ENCODE measurements around the gene DGKG.

Gene DGKG

DNA sequence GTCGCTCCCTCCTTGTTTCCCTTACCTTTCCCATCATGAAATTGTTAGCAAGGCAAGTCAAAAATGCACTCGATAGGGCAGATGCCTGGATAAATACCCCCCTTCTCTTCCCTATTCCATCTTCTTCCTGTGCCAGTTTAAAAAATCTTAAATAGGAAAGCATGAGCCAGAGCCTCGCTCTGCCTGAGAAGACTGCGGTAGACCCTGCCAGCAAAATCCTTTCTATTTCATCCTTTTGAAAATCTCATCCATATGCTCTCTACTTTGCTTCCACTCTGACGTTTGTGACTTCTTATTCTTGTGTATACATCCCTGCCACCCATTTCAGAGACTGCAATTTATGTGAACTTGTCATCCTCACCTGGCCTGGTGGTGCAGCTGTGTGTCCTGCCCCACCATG, 138.6 kb downstream of the DGKG start:
- intact Hi-C loops (cut with DNase I): loop anchor here (5.0 kb wide), 2 partner anchors 116 to 241 kb away; partner anchors contain the start of gene ETV5
- DNase-seq: no peak

DNA sequence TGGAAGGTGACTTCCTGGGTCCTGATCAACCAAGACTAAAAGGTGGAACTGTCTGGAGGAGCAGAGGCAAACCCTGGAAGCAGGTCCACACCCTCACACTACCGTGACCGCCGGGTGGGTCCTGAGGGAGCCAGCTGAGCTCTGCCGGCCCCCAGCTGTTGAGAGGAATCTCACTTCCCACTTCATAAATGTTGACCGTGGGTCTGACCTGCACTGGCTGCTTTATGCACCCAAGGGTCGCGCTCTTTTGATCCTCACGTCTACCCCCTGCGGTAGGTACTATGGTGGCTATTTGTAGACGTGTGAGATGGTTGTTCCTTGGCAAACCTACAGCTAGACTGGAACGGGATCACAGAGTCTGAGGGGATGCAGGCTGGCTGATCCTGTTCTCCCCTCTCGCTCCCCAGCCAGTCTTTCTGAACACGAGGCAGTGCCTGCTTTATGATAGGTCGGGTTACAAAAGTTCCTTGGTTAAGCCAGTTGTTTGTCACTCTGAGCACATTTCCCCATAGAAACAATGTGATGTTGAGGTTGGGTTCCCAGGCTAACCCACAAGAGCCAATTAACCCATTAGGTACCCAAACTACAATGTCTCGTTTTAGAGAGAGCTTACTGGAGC, 140.2 kb downstream of the DGKG start:
- intact Hi-C loops (cut with DNase I): loop anchor here (5.0 kb wide), 2 partner anchors 115 to 240 kb away; partner anchors contain the start of gene ETV5
- no peak for DNase-seq

DNA sequence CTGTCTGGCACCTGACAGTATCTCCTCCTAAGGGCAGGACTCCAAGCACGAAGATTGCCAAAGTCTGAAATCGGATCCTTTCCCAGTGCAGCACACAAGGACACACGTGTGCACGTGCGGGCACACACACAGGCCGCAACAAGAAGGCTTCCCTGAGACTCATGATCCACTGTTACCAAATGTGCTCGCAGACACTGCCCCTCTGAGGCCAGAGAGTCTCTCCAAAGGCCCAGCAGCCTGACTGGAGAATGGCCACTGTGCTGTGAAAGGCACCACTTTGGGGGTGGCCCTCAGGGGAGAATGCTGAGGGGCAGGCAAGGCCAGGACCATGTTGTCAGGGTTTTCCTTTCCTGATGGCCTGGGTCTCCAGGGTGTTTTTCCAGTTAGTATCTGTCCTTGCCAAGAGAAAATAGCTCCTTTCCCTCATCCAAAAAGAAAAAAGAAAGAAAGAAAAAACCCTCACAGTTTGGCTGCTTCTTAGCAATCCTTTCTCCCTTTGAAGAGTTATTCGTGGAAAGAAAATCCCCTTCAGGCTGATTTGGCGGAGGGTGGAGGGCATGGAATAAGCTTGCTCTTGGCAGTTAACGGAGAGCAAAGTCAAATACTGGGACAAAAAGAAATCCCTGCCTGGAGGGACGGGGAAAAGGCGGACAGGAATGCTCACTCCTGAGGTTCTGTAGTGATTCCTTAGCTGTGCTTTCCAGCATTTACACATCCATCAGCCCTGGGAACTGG, 141.0 kb downstream of the DGKG start:
- intact Hi-C loops (cut with DNase I): loop anchor here (5.0 kb wide), 2 partner anchors 114 to 239 kb away; partner anchors contain the start of gene ETV5
- peak in 41 of 42 donors; percentile 39 to 87 (median 70) for DNase-seq

DNA sequence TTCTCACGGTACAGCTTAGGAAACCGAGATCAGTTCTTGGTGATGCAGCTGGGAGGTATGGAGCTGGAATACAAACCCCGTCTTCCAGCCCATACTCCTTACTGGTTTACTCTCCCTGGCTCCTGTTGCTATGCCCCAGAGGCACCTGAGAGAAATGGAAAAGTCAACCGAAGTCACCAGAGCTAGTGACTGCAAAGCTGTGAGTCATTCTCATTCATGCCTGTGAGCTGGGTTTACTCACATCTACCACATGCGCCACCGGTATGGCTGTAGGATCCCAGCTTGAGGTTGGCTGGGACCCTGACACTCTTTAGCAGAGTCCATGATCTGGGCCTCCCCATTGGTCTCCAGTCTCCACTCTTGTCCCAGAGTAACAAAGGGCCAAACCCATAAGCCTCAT, 141.7 kb downstream of the DGKG start:
- DNase-seq: peak in 5 of 42 donors; percentile 20 to 57 (median 32)
- intact Hi-C loops (cut with DNase I): loop anchor here (5.0 kb wide), 2 partner anchors 113 to 238 kb away; partner anchors contain the start of gene ETV5

DNA sequence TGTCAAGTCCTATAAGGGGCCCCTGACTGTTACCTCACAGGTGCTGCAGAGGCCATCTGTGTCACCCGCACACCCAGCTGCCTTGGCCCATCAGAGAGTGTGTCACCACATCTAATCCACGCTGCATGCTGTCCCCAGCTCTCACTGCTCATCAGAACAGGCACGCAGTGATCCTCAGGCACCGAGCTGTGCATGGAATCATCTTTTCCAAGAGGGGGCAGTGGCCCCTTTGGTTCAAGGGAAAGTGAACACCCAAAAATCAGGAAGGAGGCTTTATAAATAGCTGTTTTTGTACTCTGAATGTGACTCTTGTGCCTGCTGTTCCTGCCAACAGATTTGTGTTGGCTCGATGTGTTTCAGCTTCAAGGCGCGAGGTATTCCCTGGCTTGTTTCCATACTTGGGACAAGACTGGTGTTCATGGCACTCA, 142.8 kb downstream of the DGKG start:
- intact Hi-C loops (cut with DNase I): no loop called here
- peak in 7 of 42 donors; percentile 20 to 57 (median 36) for DNase-seq

DNA sequence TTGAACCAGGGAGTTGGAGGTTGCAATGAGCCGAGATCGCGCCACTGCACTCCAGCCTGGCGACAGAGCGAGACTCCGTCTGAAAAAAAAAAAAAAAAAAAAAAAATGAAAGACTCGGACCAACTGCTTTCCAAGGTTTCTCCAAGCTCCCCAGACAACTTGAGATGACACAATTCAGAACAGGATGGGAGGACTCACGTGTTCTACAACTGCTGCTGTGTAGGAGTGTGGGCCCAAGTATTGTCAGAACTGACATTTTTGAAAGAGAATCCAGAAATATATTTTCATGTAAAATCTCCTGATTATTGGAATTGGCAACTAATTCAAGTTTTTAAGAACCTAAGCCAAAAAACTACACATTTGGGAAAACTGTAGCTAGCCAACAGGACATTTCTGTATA, 143.6 kb downstream of the DGKG start:
- intact Hi-C loops (cut with DNase I): no loop called here

DNA sequence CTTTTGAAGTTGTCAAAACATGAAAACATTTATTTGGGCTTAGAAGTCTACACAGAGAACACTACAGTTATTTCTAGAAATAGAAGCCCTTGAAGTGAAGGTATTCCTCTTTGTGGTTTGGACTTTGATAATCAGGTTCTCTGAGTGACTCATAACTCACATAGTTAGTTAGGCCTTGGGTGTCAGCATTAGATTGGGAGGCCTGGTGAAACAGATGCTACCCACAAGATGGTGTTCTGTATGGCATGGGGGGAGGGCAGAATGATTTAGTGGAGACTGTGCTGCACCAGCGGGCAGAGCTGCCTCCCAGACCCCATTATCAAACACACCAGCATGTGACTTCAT, 144.2 kb downstream of the DGKG start:
- DNase-seq: no peak
- intact Hi-C loops (cut with DNase I): no loop called here

More for the DNA sequence above, 143.6 kb downstream of the DGKG start:
- peak in 16 of 42 donors; percentile 25 to 71 (median 42) for DNase-seq

DNA sequence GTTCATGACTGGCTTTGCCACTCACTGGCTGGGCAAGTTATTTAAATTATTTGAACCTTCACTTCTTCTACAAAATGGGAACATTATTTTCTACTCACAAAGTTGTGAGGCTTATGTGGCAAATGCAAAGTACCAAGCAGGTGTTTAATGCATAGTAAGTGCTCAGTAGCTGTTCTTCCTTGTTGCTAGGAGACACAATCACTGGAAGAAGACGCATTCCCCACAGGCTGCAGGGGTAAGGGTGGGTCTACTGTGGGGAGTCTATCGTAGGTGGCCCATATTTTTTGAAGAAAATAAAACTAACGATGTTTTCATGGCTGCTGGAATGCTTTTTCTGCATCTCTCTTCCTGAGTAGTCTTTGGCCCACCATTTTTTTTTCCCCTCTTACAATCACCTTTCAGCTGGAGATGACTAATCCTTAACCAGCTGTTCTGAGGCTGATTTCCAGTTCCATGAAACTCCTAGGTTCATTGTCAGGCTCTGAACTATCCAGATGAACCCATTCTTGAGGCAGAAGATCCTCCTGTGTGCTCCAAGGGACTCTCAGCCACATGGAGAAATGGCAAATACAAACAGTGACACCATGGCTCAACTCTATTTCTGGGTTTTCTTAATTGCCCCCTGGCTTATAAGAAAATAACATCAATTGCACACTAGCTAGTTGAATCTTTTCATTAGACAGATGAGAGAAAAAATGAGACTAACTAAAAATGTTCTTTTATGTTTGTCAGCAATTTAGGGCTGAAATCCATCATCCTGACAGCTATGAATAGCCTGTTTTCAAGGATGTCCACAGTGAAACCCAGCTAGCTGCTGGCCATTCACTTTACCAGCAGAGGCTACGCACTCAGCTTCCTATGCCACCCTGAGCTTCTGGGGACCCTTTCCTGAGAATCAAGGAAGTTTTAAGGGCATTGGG, 144.9 kb downstream of the DGKG start:
- DNase-seq: peak in 7 of 42 donors; percentile 21 to 58 (median 35)
- intact Hi-C loops (cut with DNase I): no loop called here

DNA sequence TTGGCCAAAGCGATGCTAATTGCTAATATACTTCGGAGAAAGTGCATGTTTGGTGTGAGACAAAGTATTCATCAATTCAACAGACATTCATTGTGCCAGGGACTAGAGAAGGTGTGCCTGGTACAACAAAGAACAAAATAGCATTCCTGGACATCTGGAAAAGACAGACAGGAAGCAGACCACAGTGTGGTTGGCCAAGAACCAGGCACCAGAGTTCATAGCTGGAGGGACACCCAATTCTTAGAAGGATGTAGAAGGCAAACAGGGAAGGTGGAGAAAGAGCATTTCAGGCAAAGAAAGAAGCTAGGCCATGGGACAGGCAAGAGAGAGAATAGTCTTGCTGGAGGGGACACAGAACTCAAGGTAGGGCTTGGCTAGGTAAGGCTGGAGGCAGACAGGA, 147.4 kb downstream of the DGKG start:
- DNase-seq: no peak
- intact Hi-C loops (cut with DNase I): loop anchor here (5.0 kb wide), 1 partner anchor 102 kb away; no protein-coding TSS in a partner anchor

DNA sequence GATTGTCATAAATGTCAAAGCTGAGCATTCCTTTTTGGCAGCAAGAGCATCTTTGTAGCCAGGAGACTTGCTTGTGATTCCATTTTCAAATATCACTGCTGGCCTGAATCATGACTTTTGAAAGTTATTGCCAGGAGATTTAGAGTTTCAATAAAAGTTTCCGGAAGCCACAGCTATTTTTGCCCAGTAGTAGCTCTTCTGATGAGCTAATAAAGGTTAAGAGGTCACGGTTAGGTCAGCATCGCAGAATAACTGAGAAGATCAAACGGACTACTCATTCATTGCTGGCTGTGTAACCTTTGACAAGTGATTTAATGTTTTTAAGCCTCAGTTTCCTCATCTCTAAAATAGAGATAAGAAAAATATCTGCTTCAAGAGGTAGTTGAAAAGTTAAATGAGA, 148.1 kb downstream of the DGKG start:
- DNase-seq: no peak
- intact Hi-C loops (cut with DNase I): loop anchor here (5.0 kb wide), 1 partner anchor 102 kb away; no protein-coding TSS in a partner anchor

DNA sequence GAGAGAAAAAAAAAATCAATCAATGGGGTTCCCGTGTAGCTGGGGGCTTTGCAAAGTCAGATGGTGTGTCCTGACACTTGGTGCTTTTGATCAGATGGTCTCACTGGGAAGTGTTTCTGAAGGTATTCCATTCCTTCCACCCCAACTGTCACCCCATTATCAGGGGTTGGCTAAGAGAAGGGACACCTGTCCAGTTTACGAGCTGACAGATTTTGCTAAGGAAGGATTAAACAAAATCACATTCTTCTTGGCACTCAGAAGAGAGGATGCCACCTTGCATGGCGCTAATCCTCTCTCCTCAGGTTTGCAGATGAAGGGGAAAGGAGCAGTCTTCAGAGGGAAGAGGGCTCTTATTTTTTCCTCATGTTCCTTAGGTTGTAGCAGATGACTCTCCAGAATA, 149.4 kb downstream of the DGKG start:
- intact Hi-C loops (cut with DNase I): loop anchor here (5.0 kb wide), 1 partner anchor 100 kb away; no protein-coding TSS in a partner anchor
- no peak for DNase-seq

DNA sequence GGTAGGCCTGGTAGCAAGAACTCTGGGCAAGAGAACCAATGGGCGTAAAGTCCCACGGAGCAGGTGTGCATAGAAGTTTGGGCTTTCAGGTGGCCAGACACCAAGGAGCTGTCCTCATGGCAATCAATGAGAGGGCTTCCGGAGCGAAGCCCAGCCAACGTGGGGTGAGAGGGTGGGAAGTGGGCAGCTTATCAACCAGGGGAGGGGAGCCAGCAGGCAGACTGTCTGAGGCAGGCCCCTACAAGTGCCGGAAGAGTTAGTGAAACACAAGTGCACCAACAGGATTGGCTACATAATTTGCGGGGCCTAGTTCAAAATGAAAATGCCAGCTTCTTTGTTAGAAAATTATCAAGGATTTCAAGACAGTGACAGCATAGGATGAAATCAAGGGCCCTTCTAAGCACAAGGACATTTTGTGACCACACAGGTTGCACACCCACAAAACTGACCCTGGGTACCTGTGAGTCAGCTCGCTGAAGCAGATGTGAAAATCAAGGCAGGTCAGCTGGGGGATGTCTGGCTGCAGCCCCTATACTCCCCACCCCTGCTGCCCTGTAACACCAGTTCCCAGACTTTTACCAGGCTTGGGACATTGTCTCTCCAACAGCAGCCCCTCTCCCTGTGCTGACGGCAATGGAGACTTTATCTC, 151.1 kb downstream of the DGKG start:
- no peak for DNase-seq
- intact Hi-C loops (cut with DNase I): loop anchor here (5.0 kb wide), 1 partner anchor 99 kb away; no protein-coding TSS in a partner anchor

DNA sequence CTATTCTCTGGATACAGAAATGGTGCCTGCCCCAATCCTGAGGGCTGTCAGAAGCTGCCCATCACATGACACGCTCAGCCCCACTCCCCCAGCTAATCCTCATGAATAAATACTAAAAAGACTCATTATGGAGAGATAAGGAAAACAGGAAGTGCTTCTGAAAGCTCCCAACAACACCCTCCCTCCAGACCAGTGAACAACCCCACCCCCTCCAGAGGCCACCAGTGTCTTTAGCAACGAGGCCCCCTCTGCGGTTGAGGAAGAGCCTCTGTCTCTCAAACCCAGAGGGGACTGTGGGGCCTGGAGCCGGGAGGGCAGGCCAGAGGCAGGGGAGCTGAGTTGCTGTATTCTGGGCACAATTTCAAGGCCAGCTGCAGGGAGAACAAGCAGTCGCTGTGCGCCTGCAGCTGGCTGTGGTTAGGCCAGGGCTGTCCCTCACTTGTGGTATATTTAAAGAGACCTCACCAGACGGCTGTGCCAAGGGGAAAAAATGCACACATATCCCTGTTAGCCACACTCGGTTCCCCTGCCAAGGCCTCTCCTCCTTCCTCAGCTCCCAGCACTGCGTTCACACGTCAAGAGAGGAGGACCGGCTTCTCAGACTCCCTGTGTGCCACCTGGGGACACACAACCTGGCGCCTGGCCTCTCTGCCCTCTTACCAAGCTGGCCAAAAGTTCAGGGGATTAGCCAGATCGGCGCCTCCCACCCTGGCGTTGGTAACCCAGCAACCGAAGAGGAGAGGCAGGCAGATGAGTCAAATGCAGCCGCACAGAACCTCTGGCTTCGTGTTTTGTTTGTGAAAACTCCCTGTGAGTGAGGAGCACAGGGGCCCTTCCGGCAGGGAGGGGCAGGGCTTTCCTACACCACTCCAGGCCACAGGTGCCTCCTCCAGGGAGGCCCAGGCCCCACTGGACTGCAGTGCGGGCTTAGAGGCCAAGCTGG, 152.0 kb downstream of the DGKG start:
- intact Hi-C loops (cut with DNase I): loop anchor here (5.0 kb wide), 2 partner anchors 98 to 168 kb away; no protein-coding TSS in a partner anchor
- DNase-seq: peak; percentile 70 to 97 (median 90)

DNA sequence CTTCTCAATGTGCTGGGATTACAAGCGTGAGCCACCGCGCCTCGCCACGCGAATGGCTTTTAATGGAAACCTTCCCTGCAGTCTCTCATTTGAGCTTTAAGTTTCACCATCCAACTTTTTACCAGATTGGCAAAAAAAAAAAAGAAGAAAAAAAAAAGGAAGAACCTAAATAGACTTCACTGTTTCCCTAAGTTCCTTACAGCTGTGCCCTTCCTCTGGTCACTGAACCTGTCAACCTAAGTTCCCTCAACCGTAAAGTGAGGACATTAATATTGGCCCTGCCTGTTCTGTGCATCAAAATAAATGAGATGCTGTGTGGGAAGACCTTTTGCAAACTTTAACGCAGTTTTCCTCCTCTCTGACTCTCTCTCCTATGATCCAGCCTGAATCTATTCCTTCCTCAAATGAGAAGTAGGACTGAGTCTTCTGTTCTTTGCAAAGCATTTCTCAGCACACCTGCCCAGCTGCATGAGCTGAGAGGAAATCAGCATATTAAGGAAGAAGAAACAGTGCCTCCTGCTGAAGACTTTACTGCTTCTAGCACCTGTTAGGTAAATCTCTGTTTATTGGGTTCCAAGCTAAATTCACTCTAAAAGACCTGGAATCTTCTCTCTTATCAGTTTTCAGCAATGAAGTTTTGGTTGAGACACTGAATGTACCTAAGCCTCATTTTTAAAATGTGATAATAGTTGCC, 153.6 kb downstream of the DGKG start:
- no peak for DNase-seq
- intact Hi-C loops (cut with DNase I): loop anchor here (5.0 kb wide), 1 partner anchor 166 kb away; no protein-coding TSS in a partner anchor

DNA sequence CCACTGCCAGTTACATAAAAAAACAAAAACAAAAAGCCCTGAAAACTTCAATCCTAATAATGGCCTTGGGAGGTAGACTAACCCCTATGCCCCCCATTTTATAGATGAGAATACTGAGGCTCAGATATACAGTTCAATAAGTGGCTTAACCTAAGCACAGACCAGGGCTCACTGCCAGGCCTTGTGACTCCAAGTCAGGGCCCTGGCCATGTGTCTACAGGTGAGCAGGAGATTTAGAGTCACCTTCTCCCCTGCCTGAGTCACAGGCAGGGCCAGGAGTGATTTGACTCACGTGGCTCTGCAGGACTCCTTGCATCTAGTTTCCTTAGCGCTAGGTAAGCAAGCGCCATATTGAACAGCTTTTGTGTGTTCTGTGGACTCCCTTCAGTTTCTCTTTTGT, 154.5 kb downstream of the DGKG start:
- DNase-seq: no peak
- intact Hi-C loops (cut with DNase I): loop anchor here (5.0 kb wide), 1 partner anchor 165 kb away; no protein-coding TSS in a partner anchor

DNA sequence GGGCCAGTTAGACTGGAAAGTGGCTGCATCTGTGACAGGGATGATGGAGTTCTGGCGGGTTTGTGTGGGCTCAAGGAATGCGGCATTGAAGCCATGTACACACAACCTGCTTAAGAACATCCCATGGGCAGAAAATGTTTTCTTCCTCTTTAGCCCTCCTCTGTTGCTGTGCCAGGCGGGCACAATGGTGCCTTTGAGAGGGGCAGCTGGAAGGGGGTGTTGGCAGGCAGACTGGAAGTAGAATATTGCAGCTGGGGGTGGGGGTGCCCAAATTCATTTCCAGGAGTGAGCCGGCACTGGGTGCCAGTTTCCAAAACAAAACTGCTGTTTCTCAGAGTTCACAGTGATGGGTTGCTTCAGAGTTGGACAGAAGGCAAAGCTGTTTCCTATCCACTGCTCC, 161.3 kb downstream of the DGKG start:
- intact Hi-C loops (cut with DNase I): loop anchor here (1.0 kb wide), 1 partner anchor 103 kb away; no protein-coding TSS in a partner anchor
- peak; percentile 70 to 95 (median 86) for DNase-seq

DNA sequence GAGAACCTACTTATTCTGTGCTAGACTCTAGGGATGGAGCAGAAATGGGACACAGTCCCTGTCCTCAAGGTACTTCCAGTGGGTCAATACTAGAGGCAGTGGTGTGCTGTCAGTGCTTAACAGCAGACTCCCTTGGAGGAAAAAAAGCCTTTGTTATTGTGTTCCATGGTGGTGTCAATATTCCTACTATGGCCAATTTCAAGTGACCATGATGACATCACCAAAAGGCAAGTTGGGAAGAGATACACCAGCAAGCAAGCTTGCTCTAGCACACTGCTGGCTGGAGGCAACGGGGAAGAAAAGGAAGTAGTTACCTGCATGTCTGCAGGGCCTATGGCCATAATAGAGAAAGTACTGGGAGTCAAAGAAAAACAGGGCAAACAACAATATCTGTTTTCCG, 163.6 kb downstream of the DGKG start:
- intact Hi-C loops (cut with DNase I): no loop called here
- DNase-seq: no peak
